Stimulated activated naive CD4-positive, alpha-beta T cell (primary cell): ENCODE measurements around the gene FBN3.

Source experiments
- DNase-seq, 6 experiments: peaks; one replicate each; lab custom pipeline; 2025; lab: John Stamatoyannopoulos, UW

The FBN3 gene

DNA sequence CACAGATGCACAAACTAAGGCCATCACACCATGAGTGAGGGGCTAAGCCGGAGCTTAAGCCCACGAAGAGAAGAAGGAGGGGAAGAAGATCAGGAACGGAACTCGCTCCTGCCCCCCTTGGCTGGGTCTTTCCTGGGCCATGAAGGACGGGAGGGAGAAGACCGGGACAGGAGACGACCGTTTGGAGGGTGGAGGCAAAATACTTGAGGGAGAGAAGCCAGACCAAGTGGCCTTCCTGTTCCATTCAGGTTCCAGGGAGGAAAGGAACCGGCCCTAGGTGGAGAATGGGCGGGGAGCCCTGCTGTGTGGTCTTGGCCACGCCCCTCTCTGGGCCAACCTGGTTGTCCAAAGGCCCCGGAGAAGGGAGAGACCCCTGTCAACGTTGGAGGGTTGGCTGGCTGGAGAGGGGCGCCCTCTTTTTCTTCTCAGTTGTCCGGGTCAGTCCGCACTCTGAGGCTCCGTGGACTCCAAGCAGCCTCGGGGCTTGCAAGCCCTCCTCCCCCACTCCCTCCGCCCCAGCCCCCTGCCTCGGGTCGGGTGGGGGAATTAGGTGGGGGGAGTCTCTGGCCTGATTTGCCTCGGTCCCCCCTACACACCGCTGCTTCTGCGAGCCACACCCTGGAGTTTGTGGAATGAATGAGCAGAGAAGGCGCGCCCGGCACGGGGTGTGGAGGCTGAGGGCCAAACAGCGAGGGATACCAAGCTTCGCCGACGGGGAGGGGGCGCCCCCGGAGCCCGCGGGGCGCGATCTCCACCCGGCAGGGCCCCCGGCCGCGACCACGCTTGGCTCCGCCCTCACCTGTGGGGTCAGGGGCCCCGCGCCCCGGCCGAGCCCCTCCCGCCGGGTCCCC, 757 bp downstream of the FBN3 start:
- DNase-seq, result no peak

DNA sequence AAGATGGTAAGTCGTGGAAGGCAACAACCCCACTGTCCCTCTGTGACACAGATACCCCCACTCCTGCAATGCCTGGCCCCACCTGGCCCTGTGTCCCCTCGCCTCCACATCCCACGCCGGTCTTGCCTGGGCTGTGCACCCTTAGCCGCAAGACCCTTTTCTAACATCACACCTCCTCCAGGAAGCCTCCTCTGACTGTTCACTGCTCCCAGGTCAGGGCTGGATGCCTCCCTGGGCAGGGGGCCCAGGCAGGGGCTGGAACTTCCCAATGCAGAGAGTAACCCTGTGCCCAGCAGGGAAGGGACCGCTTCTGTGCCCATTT, 1.3 kb downstream of the FBN3 start:
- DNase-seq, result no peak

DNA sequence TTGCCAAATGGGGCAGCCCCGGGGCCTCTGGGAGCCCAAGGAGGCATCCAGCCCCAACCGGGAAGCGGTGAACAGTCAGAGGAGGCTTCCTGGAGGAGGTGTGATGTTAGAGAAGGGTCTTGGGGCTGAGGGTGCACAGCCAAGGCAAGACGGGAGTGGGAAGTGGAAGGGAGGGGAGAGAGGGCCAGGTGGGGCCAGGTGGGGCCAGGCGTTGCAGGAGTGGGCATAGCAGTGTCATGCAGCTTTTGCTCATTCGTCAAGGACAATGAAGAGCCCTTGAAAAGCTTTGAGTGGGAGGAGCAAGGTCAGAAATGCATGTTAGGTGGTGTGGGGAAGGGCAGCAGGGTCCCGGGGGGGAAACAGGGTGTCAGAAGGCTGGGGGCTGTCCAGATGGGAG, 1.8 kb downstream of the FBN3 start:
- DNase-seq, result no peak

DNA sequence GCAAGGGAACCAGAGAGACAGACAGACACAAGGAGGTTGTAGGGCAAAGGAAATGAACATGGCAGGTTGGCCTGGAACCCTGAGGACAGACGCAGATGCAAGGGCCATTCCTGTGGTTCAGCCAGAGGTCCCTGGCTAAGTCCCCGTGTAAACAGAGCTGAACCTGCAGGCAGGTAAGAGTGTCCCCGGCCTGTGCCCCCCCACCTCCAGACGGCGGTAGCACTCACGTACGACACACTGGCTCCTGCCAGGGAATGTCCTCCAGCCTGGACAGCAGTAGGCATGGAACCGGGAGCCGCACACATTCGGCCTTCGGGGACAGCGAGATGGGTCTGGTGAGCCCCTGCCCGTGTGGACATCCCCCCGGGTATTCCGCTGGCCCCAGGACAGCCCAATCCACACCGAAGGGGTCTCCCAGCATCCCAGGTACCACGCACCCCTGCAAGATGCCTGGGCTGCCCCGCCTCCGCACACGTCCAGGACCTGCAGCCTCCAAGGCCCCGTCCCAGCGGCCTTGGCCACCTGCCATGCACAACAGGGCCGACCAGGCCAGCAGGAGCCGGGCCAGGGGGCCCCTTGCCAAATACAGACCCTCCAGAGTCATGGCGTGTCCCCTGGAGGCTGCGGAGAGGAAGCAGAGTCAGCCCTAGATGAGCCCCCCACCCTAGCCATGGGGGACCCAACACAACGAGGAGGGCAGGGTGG, 2.4 kb downstream of the FBN3 start:
- DNase-seq, result no peak

DNA sequence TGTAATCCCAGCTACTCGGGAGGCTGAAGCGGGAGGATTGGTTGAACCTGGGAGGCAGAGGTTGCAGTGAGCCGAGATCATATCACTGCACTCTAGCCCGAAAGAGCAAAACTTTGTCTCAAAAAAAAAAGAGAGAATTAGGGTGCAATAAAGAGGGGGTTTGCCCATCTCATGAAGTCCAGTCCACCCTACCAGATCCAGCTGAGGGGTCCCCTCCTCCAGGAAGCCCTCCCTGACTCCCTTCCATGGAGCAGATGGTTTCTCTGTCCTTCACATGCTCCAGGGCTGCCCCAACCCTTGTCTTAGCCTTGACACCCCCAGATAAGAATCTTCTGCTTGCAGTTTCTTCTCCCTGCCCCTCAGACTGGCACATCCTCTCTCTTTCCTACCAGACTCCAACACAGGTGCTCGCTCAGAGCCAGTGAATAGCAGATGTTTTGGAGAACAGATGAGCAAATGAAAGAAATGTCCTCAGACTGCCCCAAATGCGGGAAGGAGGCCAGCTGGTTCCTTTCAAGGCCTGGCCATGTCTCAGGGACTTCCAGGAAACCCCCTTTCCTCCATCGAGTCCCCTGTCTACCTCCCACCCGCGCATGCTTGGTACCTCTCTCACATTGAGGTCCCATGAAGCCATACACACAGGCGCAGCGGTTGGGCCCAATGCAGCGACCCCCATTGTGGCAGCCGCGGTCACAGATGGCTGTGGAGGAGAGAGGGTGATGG, 5.0 kb downstream of the FBN3 start:
- no peak for DNase-seq

DNA sequence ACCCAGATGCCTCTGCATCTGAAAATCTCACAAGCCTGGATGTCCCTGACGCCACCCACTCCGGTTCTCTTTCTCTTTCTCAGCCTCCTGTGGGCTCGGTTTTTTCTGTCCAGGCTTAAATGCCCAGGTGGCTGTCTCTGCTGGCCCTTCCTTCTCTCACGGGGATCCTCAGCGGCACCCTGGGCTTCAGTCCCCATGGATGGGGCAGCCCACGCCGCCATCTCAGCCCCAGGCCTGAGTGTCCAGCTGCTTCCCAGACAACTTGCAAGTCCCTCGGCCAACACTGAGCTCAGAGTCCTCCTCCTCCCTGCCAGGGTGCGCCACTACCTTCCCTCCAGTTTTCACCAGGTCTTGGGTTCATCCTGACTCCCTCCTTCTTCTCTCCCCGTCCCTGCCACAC, 6.4 kb downstream of the FBN3 start:
- DNase-seq, result no peak

DNA sequence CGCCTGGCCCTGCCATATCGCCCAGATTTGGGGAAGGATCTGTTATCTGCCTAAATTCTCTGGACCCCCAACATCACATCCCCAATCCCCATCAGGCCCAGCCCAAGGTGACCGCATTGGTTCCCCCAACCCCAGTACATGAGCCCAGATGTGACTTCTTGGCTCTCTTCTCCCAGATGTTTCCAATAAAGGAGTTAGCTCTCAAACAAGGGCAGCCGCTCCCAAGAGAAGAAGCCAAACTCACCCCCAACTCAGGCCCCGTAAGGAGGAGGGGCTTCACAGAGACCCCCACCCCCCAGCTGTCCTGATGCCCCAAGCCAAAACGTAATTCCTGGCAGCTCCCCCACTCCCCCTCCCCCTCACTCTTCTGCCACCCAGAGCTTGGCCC, 6.9 kb downstream of the FBN3 start:
- DNase-seq, result no peak

DNA sequence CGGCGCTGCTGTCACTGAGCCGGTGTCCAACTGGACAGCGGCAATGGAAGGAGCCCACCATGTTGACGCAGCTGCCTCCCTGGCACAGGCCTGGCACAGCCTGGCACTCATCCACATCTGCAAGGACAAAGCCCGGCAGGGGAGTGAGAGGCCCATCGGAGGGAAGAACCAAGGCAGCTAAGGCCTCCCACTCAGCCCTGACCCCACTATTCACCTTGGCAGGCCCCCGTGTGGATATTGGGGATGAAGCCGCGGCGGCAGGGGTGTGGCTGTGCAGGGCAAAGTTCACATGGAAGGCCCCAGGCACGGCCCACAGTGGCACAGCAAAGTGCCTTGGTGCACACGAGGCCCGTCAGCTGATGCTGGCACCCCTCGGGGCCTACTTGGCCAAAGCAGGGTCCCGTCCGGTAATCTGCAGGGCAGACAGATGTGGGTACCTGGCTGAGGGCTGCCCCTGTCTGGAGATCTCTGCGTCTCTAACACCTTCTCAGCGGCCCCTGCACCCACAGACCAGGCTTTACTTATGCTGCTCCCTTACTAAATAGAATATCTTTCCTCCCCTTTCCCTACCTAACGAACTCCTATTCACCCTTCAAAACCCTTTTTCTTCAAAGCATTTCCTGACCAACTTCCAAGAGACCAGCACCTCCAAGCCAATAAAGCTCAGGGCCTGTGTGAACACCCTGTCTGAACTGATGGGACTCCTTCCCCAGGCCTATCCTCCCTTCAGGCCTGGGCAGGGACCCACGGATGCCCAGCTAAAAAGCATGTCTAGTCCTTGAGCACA, 7.5 kb downstream of the FBN3 start:
- DNase-seq, result no peak

DNA sequence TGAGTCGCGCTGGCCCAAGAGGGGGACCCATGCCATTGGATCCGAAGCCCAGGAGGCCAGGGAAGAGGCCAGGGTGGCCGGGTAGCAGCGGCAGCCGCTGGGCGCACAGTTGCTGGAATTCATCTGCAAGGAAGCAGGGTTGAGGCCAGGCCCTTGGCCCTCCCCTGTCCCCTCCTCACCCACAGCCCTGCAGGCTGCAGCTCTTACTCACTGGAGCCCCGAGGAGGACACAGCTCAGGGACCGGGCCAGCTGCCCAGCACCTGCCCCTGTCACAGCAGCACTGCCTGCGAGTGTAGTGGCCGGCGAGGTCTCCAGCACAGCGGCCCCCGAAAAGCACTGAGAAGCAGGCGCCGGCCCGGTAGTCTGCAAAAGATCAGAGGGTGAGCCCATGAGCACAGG, 11.2 kb downstream of the FBN3 start:
- no peak for DNase-seq

DNA sequence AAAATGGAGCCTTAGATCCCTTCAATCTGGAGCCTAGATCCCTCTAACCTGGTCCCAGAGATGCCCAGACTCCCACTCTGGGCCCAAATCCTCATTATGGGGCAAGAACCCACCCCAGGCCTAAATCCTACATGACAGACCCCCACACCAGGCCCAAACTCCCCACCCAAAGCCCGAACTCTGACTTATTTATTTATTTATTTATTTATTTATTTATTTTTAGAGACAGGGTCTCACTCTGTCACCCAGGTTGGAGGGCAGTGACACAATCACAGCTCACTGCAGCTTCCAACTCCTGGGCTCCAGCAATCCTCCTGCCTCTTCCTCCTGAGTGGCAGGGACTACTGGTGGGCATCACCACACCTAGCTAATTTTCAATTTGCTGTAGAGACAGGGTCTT, 12.0 kb downstream of the FBN3 start:
- DNase-seq, result no peak

DNA sequence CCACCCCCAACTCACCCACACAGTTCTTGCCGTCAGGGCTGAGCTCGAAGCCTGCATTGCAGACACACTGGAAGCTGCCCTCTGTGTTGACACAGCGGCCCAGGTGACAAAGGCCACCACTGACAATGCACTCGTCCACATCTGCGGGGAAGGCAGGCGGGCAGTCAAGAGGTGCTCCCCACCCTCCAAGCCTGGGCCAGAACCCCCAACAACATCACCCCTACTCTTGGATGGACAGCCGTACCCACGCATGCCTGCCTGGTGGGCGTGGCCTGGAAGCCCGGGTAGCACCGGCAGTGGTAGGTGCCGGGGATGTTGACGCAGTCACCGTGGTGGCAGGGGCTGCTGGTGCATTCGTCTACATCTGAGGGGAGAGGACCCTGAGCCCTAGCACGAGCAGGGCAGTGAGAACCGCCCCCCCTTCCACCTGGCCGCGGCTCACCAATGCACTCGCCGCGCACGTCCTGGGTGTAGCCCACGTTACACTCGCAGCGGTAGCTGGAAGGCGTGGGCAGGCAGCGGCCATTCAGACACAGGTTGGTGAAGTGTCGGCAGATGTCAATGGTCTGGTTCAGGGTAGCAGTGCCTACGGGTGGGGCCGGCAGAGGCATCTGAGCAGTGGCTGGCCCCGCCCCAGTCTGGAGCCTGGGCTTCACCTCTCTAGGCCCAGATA, 13.3 kb downstream of the FBN3 start:
- no peak for DNase-seq

DNA sequence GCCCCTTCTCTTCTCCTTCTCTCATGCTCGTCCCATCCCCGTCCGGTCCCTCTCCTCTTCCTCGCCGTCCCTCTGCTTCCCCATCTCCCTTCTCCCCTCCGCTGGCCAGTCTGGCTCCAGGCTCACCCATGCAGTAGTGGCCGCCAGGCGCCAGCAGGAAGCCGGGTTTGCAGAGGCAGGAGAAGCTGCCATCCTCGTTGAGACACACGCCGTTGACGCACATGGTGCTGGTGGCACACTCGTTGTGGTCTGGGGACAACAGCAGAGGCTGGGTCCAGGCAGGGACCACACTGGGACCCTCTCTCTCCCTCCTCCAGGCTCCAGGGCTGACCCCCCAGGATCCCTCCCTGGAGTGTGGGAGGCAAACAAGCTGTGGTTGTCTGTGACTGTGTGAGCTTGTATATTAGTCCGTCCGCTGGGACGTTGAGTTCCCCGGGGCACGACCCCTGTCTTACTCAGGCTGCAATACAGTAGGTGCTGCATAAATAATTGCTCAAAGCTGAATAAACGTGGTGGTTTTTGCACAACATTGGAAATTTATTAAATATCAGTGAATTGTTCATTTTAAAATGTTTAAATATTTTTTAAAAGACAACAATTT, 16.4 kb downstream of the FBN3 start:
- no peak for DNase-seq

DNA sequence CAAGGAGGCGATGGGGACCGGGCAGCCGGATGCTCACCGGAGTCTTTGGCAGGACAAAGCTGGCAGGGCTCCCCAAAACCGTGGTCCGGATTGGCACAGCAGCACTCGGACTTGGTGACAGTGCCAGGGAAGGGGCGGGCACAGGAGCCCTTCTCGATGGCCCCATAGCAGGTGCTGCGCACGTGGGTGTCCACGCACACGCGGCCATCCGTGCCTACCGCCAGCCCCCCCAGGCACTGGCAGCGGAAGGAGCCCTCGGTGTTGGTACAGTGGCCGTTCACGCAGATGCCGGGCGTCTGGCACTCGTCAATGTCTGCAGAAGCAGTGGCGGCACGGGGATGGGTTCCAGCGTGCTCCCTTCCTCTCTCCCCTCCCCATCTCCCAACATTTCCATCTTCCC, 17.9 kb downstream of the FBN3 start:
- no peak for DNase-seq

DNA sequence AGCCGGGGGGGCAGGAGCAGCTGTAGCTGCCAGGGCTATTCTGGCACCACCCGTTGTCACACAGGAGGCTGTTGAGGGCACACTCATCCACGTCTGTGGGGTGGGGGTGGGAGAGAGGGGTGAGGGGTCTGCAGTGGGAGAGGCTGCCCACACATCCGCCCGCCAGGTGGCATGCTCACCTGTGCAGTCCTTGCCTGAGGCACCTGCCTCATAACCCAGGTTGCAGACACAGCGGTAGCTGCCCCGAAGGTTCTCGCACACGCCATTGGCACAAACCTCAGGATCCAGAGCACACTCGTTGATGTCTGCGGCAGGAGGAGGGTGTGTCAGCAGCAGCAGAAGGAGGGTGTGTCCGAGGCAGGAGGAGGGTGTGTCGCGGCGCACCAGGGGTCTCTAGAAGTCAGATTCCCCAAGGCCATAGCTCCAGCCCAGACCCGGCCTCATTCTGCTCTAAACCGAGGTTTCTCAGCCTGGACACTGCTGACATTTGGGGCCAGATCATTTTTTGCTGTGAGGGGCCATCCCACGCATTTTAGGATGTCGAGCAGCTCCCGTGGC, 20.3 kb downstream of the FBN3 start:
- no peak for DNase-seq

DNA sequence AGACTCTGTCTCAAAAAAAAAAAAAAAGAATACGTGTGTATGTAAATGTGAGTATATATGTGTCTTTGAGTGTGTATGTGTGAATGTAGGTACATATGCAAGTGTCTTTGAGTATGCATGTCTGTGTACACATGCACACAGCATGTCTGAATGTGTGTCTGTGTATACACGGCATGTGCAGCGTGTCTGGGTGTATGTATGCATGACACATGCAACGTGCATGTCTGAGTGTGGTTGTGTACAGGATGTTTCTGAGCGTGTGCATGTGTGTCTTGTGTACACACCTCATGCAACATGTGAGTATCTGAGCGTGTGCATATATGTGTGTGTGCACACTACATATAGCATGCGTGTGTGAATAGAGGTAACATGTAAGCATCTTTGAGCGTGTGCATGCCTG, 20.8 kb downstream of the FBN3 start:
- no peak for DNase-seq

DNA sequence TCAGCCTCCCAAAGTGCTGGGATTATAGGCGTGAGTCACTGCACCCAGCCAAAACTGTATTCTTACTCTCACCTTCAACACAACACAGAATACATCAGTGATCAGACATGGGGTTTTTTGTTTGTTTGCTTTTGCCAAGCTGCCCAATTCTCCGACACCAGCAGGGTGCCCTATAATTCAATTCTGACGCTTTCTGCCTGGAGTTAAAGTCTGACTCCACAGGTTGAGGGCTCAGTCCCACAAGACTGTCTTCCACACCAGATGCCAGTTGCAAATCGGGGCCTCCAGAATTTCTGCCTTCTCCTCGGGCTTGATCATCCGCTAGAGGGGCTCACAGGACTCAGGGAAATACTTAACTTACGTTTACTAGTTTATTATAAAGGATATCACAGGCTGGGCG, 22.1 kb downstream of the FBN3 start:
- DNase-seq, result no peak

DNA sequence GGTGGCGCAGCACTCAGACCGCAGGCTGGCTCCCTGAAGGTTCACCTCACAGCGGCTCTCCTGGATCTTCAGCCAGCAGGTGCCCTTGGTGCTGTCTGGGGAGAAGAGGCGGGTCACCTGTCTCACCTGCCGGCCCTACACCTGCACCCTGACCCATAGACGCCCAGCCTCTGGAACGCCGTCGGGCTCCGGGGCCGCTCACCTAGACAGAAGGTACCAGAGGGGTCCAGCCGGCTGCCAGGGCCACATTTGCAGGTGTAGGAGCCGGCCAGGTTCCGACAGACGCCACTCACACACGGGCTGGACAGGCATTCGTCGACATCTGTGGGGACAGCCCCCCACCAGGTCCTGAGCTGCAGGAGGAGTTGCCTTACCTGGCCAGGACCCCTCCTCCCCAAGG, 22.9 kb downstream of the FBN3 start:
- DNase-seq, result no peak

DNA sequence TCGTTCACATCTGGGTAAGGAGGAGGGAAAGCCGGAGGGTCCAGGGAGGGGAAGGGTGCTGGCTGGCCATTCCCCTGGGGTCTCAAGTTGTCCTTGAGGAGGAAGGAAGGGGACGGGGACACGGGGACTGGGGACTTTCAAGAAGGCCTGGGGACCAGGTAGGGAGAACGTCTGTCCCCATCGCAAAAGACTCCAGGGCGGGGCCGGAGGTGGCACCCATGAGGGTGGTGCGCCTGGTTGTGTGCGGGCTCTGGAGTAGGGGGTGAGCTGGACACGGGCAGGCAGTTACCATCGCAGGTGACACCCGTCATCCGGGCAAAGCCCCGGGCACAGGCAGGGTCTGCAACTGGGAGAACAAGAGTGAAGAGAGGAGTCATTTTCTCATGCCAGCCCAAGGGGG, 23.4 kb downstream of the FBN3 start:
- DNase-seq, result no peak

DNA sequence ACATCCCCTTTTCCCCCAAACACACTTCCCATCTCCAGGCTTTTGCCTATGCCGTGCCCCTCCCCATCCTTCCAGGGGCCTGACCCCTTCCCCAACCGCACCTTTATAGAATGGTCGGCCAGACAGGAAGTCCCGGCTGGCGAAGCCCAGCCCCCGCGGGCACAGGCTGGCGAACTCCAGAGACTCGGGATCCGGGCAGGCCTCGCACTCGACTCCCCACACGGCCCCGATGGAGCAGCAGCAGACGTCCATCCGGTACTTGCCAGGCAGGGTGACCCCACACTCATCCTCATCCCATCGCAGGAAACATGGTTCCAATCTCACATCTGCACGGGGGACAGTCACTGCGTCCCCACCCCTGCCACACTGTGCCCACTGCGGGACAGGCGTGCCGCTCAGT, 25.7 kb downstream of the FBN3 start:
- DNase-seq, result no peak

DNA sequence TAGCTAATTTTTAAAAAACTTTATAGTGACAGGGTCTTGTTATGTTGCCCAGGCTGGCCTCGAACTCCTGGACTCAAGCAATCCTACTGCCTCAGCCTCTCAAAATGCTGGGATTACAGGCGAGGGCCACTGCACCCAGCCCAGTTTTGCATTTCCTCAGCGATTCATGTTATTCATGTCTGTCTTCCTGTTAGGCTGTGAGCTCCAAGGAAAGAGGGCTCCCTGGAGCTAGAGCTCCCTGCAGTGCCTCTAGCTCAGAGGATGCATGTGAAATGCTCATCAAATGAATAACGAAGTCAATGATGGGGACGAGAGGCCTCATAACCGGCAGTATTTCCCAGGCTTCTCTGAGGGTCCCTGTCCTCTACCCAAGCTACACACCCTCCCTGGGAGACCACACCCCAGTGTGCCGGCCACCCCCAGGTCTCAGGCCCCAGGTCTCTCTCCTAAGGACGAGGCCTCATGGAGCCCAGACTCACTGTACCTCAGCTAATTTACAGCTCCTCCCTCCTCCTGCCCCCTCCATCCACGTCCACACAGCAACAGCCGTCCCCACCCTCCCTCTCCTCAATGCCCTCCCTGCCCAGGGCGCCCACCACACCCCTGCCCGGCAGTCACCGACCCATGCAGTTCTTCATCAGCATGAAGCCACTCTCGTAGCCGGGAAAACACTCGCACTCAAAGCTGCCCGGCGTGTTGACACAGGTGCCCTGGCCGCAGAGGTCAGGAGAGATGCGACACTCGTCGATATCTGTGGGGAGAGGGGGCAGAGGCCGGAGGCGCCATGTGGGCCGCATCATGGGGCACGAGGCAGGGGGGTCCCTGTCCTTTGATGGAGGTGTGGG, 28.5 kb downstream of the FBN3 start:
- no peak for DNase-seq
